COLO829 (cell line): ENCODE data around the gene BMPR2.
"Not testable (repeated sequence)": the region's sequence is repeated elsewhere in the genome, so short reads cannot be mapped to it uniquely, and the experiment has no call there.

ENCODE experiments used
- DNase-seq: peaks from one replicate; pipeline ENCODE4 v3.0.0; 2012; ENCODE audit warnings: low spot score

Gene BMPR2

GRCh38 chr2:202452744-202453143 is 76.6 kb downstream of the BMPR2 start:
- DNase-seq = no peak

DNA sequence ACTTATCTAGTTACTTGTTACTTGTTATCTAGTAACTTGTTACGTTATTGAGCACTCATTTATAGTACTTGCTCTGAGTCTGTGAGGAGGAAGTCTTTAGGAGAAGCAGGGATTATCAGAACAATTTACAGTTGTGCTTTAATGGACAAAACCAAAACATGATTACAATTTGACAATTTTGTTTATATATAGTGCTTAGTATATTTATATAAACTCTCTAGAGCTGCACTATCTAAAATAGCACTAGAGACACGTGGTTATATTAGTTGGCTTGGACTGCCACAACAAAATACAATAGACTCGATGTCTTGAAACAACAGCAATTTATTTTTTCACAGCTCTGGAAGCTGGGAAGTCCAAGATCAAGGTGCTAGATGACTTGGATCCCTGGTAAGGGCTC is 78.4 kb downstream of the BMPR2 start:
- DNase-seq = no peak

- DNase-seq = no peak
Observed at GRCh38 chr2:202455114-202455513, 79.0 kb downstream of the BMPR2 start.

DNA sequence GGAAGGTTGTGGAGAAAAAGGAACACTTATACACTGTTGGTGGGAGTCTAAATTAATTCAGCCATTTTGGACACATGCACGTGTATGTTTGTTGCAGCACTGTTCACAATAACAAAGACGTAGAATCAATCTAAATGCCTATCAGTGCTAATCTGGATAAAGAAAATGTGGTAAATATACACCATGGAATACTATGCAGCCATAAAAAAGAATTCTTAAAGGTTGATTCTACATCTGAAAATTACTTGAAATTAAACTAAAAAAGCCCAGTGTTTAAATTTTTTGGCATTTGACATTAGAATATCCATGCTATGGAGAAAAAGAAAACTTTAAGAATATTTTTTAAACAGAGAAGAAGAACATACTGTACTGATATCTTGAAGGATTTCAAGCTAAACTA is 84.0 kb downstream of the BMPR2 start:
- no peak for DNase-seq

GRCh38 chr2:202479090-202479489 is 103.0 kb downstream of the BMPR2 start:
- DNase-seq = no peak

GRCh38 chr2:202479610-202480009 is 103.5 kb downstream of the BMPR2 start:
- no peak for DNase-seq

- no peak for DNase-seq
Observed at GRCh38 chr2:202486351-202486750, 110.2 kb downstream of the BMPR2 start.

GRCh38 chr2:202488671-202489070 is 112.5 kb downstream of the BMPR2 start:
- DNase-seq = no peak

DNA sequence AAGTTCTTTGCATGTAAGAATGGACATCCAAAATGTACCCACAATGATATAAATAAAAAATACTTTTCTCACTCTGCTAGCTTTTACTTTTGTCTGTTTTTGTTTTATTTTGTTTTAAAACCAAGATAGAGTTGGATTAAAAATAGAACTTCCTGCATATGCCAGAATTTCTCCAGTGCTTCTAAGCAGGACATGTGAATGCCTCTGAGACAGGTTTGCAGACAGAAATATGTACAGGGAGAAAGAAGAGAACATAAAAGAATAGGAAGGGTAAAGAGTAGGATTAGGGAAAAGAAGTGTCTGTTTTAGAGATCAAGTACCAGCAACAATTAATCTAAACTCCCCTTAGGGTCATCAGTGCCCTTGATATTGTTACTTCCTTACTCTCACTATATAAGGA is 114.4 kb downstream of the BMPR2 start:
- DNase-seq = no peak

GRCh38 chr2:202491514-202491913 is 115.4 kb downstream of the BMPR2 start:
- no peak for DNase-seq

DNA sequence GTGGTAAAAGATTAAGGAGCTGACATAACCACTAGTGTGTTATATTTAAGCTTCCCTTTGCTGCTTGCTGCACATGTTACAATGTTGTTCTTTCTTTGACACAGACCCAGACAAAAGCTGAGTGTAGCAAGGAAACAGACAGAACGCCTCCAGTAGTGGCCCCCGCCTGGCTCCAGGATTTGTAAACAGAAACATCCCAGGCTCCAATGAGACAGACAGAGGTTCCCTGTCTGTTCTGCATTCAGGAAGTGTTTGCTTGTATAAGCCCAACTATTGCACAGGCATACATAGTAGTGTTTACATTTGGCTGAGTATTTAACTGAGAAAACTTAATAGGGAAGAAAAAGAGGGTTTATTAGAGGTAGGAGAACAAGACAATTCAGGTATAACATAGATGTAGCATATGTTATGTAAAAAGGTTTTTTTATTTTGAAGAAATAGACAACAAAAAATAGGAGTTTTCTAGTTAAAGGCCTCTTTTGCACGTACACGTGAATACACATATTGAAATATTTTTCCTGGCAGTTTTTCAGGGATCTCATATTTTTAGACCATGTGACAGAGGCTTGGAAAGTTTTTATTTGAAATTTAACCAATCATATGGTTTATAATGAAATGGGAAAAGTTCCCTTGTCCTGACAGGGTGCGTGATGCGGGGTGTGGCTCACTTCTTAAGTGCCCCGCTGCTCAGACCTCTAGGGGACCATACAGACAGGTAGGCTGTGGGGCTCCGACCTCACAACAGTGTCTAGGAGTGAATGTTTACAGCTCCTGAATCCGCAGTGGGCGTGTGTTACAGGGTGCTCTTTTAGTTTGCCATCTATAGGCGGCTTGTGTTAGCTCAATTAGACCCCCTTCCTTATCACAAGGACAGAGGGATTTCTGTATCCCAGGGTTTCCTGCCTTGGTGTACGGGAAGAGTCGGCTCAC is 118.4 kb downstream of the BMPR2 start:
- peak; percentile 87 for DNase-seq

DNA sequence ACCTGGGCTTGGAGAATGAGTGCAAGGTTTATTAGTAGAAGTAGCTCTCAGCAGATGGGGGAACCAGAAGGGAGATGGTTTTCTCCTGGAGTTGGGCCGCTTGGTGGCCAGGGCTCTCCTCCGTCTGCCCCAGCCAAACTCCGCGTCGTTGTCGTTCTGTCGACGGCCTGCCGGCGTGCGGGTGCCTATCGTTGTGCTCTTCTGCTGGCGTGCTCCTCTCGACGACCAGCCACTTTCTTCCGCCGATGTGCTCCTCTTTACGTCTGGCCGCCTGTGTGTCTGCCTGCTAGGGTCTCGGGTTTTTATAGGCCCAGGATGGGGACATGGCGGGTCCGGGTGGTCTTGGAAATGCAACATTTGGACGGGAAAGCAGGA is 119.1 kb downstream of the BMPR2 start:
- no peak for DNase-seq

DNA sequence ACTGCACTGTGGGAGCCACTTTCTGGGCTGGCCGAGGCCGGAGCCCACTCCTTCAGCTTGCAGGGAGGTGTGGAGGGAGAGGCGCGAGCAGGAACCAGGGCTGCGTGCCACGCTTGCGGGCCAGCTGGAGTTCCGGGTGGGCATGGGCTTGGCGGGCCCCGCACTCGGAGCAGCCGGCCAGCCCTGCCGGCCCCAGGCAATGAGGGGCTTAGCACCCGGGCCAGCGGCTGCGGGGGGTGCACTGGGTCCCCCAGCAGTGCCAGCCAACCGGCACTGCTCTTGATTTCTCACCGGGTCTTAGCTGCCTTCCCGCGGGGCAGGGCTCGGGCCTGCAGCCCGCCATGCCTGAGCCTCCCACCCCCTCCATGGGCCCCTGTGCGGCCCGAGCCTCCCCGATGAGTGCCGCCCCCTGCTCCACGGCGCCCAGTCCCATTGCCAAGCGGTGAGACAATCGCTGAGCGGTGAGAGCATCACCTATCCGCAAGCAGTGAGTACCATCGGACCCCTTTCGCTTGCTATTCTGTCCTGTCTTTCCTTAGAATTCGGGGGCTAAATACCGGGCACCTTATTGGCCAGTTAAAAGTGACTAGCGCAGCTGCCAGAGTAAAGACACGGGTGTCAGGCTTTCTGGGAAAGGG is 120.8 kb downstream of the BMPR2 start:
- not testable (repeated sequence) for DNase-seq

DNA sequence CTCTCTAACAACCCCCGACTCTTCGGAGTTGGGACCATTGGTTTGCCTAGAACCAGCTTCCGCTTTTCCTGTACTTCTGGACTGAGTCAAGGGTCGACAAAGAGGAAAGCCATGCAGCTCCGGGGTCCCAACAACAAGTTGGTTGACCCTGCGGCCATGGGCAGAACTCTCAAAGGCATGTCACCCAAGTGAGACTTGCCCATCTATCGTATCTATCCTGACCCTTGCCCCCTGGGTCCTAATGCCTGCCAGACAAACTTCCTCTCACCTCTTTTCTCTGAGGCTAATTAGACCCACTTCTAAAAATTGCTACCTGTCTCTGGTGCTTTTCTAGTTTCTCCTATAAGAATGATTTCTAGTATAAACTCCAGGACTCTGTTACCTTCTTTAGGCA is 121.3 kb downstream of the BMPR2 start:
- not testable (repeated sequence) for DNase-seq

- not testable (repeated sequence) for DNase-seq
Observed at GRCh38 chr2:202499841-202500240, 123.7 kb downstream of the BMPR2 start.

GRCh38 chr2:202503276-202503675 is 127.1 kb downstream of the BMPR2 start:
- DNase-seq = not testable (repeated sequence)

- no peak for DNase-seq
Observed at GRCh38 chr2:202508686-202509085, 132.6 kb downstream of the BMPR2 start.

DNA sequence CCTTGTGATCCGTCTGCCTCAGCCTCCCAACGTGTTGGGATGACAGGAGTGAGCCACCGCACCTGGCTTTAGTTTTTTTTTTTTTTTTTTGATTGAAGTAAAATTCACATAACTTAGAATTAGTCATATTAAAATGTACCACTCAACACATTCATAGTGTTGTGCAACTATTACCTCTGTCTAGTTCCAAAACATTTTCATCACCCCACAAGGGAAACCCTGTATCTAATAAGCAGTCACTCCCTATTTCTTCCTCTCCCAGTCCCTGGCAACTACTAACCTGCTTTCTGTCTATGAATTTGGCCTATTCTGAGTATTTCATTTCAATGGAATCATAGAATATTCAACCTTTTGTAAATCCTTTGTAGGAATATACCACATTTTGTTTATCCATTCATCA is 134.8 kb downstream of the BMPR2 start:
- DNase-seq = no peak

DNA sequence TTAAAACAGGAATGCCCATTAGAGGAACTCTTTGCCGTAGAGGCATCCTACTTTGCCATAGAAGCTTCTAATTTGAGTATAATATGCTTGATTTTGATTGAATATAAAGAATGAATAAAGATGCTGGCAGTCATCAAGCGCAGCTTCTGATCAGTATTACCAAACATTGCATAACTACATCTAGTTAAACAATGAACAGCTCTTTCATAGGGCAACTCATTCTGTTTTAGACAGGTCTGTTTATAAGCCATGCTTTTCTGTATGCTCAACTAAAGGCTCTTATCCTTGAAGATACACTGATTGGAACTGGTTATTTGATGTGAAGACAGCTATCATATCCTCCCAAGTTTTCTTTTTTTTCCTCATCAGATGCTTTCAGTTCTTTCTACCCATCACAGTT is 136.0 kb downstream of the BMPR2 start:
- DNase-seq = no peak

- DNase-seq = no peak
Observed at GRCh38 chr2:202514732-202515131, 138.6 kb downstream of the BMPR2 start.

- no peak for DNase-seq
Observed at GRCh38 chr2:202519453-202519852, 143.3 kb downstream of the BMPR2 start.

DNA sequence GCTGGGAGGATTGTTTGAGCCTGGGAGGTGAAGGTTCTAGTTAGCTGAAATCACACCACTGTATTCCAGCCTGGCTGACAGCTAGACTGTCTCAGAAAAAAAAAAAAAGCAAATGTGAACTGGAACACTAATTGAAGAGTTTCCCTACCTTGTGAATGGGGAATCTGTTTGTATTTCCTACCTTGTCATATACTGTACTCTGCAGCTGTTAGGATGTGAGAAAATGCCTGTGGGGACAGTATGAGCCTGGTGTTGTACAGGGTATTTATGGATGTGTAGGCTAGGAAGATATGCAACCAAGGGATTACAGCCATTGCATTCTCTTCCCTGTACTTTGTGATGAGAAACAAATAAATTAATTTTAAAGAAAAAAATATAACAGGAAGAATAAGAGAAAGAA is 145.3 kb downstream of the BMPR2 start:
- no peak for DNase-seq

GRCh38 chr2:202529389-202529788 is 153.3 kb downstream of the BMPR2 start:
- no peak for DNase-seq

DNA sequence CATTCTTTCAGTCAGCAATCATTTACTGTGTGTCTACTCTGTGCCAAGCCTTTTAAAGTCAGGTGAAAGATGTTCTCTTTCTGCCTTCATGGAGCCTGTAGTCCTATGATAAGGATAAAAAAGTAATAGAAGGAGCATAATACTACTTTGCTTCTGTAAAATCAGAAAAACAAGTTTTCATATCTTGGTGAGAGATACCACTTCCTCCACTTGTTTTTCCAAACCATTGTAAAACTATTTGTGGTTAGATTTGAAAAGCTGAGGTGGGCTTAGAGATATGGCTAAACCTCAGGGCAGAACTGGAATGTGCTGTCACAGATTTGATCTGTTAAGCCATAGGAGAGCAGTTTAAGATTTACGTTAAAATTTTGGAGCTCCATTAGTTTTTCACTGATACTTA is 153.9 kb downstream of the BMPR2 start:
- no peak for DNase-seq
